Esophagus muscularis mucosa (tissue), 3 donors: ENCODE data around the gene SUMO2.
"Not testable (repeated sequence)": the region's sequence is repeated elsewhere in the genome, so short reads cannot be mapped to it uniquely, and the experiment has no call there.

Source experiments
- CTCF ChIP-seq, 3 experiments: fragments of 200-600 bp in 2 of 3; fragments of 450-650 bp in 1 of 3; sonication (generic) in 2 of 3; IDR thresholded peaks; one replicate each; pipeline ENCODE4 v1.5.1; 2017 to 2019; ENCODE audit warnings: antibody characterized with exemption in 3 of 3, mild to moderate bottlenecking in 2 of 3, moderate library complexity in 1 of 3
- POLR2AphosphoS5 ChIP-seq, 2 donors: sonication (generic); formaldehyde crosslinking; IDR thresholded peaks; one replicate each; pipeline ENCODE4 v1.6.1; 2017; ENCODE audit warnings: antibody characterized with exemption in 2 of 2

GRCh38 chr17:75164606-75165005 is 18.2 kb downstream of the SUMO2 start:
- TF ChIP-seq CTCF, POLR2AphosphoS5 (IDR thresholded peaks at IDR 0.05): not testable (repeated sequence)
